Middle frontal gyrus (tissue), 1 donor: ENCODE results near the gene LRFN2.

Experiments used
- DNase-seq: peaks from one replicate; pipeline ENCODE4 v3.0.0-alpha.2; 2015; ENCODE audit warnings: low spot score; ENCODE audit errors: extremely low spot score

Gene LRFN2

GRCh38 chr6:40517654-40518053 lies 69.5 kb downstream of the LRFN2 start:
- no peak for DNase-seq

- DNase-seq = no peak
Observed at GRCh38 chr6:40516429-40516828, 70.7 kb downstream of the LRFN2 start.

GRCh38 chr6:40512340-40512739 lies 74.8 kb downstream of the LRFN2 start:
- no peak for DNase-seq

- no peak for DNase-seq
Observed at GRCh38 chr6:40511884-40512283, 75.3 kb downstream of the LRFN2 start.

DNA sequence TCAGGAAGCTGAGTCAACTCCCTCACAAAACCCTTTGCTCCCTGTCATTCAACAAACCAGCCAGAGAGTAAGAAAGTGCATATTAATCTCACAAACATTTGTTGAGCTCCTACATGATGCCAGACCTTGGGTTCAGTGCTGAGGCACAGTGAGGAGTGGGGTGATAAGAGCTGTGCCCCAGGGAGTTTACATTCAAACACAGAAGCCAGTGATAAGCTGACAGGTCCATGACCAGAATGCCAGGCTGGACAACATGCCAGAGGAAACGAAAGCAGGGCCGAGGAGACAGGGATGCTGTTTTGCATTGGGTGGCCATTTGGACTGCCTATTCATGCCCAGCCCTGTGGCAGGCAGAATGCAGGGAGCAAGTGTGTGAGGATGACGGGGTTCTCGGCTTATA lies 76.7 kb downstream of the LRFN2 start:
- DNase-seq = no peak

DNA sequence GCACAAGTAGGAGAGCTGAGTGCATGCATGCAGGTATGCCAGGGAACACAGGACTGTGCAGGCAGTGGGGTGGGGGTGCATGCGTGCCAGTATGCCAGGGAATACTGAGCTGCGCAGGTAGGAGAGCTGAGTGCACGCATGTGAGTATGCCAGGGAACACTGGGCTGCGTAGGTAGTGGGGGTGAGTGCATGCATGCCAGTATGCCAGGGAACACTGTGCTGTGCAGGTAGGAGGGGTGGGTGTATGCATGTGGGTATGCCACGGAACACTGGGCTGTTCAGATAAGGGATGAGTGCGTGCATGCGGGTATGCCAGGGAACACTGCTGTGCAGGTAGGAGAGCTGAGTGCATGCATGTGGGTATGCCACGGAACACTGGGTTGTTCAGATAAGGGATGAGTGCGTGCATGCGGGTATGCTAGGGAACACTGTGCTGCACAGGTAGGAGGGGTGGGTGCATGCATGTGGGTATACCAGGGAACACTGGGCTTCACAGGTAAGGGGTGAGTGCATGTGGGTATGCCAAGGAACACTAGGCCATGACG lies 77.4 kb downstream of the LRFN2 start:
- DNase-seq = no peak

GRCh38 chr6:40509086-40509485 lies 78.1 kb downstream of the LRFN2 start:
- no peak for DNase-seq

DNA sequence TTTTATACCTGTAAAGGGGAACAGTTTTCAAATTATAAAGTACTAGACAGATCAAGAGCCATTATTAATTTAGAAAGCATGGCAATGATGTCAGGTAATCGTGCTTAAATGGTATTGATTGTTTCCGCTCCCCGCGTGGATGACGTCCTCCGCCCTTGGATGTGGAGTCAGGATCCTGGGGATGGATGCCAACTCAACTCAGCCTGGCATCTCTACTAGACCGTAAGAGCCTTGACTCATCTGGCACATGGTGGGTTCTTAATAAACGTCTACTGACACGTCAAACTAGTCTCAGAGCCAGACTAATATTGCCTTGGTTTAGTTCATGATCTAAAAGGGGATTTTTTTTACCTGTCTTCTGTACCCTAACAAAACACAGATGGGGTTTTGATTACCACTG lies 80.2 kb downstream of the LRFN2 start:
- DNase-seq = no peak

DNA sequence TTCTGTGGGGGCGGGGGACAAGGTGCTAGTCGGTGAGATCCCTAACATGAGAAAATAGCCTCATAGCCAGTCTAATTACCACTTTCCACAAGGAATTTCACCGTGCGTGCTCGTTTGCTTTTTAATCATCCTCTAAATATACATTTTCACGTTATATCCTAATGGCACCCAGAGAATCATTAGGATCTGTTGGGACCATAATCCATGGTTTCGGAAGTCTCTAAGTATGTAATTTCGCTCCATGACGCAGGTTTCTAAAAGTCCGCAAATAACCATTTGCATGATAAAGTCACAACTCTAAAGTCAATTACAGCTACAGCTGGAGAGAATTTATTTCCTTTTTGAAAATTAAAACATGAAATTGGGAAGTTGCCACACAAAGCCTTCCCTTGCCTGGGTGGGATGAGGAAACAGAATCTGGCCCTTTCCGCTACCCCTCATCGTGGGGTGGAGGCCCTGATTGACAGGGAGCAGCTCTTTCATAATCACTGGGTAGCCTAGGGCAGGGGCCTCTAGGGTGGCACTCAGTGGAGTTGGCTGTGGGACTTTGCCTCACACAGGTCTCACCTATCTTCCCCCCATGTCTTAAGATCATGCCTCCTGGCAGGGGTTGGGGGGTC lies 81.9 kb downstream of the LRFN2 start:
- DNase-seq = no peak

- no peak for DNase-seq
Observed at GRCh38 chr6:40504274-40504673, 82.9 kb downstream of the LRFN2 start.

DNA sequence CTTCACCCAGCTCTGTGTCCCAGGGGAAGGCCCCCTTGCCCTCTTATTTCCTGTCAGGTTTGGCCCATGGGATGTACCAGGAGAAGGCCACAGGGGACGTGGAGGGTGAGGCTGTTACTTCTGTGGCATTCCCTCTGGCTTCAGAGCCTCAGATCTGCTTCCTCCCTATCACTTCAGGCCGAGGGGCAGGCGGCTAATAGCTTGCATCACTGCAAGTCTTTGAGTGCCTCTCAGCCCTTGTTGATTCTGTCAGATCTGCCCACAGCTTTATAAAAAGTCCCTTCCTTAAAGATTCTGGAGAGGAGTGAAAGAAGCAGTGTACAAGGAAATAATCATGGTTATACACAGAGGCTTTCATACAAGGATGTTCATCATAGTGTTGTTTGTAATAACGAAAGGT lies 86.9 kb downstream of the LRFN2 start:
- no peak for DNase-seq

DNA sequence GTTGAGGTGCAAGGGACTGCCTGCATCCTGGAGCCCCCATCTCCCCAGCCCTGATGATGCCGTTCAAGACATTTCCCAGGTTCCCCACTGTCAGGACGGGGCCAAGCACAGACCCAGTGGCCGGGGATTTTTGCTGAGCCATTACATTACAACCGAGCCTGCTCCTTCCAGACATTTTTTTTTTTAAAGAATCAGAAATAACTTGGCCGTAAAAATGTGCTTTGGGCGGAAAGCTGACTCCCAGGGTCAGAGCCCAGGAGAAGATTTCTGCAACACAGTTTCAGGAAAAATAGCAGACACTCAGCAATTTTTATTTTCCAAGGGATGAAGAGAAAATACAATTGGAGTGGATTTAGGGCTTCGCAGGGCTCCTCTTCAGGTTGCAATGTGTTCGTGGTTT lies 87.9 kb downstream of the LRFN2 start:
- DNase-seq = no peak

- no peak for DNase-seq
Observed at GRCh38 chr6:40498148-40498547, 89.0 kb downstream of the LRFN2 start.

DNA sequence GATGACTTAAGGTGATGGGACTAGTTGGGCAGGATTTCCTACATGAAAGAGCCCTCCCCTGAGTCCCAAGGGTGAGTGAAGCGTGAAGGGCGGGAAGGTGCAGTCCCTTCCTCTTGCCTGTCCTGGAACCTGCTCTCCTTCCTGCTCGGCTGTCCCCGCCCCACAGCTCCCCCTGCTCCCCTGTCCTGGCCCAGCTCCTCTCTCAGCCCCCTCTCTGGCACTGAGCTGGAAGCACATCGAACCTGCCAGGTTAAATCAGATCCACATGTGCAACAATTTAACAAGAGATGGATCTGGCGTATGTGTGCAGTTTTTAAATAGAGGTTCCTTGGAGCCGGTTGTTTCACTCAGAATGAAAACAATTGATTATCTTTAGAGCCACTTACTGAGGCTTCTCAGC lies 95.0 kb downstream of the LRFN2 start:
- DNase-seq = no peak

DNA sequence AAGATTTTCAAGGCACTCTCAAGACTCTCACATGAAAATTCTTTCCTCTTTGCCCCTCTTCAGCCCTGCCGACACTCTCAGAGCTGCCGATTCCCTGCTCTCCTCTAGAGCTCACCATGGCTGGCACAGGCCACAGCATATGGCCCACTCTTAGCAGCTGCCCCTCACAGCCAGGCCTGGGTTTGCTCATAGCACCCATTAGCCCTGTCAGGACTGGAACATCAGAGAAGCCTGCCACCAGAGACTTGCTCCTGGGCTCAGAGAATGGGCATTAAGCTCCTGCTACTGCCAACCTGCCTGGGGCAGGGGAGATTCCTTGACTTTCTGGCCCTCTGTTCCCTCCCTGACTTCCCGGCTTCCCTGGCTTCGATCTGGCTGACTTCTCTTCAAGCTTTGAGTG lies 96.7 kb downstream of the LRFN2 start:
- DNase-seq = no peak

DNA sequence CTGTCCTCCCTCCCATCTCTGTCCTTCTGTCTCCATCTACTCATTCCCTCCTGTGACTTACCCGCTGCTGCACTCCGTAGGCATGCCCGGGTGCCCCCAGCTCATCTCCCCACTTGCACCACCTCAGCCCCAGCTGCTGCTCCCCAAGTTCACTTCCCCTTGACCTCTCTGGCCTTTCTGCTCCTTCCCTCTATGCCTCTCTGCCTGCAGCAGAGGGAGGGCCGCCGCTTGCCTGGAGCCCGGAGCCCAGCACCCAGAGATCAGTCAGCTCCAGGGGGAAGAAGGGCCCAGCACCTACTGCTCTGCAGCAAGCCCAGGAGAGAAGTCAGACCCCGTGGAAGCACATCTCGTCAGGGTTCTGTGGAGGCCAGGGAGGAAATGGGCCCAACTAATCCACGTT lies 97.4 kb downstream of the LRFN2 start:
- DNase-seq = no peak

GRCh38 chr6:40486576-40486975 lies 100.6 kb downstream of the LRFN2 start:
- no peak for DNase-seq

- DNase-seq = no peak
Observed at GRCh38 chr6:40485795-40486194, 101.4 kb downstream of the LRFN2 start.

DNA sequence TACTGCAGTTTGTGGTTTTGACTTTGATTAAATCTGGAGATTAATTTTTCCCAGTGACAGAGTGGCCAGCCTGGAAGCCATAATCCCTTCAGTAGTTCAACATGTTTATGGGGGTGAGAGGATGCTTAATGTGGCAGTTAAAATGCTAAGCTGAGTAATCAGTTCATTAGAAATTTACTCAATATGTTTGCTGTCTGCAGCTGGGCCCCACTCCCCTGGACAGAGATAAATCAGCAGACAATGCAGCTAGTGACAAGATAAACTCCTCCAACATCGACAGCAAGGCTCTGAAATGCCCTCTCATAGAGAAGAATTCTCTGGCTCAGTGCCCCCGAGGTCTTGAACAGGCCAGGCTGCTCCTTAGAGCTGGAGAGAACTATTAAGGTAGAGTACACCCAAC lies 101.9 kb downstream of the LRFN2 start:
- DNase-seq = no peak

GRCh38 chr6:40484066-40484465 lies 103.1 kb downstream of the LRFN2 start:
- no peak for DNase-seq

GRCh38 chr6:40482532-40482931 lies 104.6 kb downstream of the LRFN2 start:
- peak; percentile 47 for DNase-seq

GRCh38 chr6:40480678-40481077 lies 106.5 kb downstream of the LRFN2 start:
- DNase-seq = no peak

DNA sequence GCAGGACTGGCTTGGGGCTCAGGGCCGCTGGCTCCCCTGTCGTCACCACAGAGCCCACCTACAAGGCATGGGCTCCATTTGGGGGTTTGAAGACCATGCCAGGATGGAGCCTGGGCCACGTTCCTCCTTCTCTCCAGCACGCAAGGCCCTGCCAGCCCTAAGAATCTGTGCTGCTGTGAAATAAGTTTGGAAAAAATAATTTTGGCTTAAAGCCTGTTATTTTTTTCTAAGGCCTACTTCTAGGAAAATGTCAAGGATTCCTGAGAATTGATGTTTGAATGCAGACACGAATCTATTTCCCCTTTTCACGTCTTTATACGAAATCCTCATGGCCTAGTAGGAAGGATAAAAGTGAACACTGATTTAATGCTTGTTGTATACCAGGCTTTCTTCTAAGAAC lies 107.5 kb downstream of the LRFN2 start:
- DNase-seq = no peak
